ENCODE data around the gene TNC. TPM values are rescaled to one million over a fixed set of nuclear protein-coding genes. Genes with fewer than 3 reads are reported as not detected.

The TNC gene
- total and polyA plus RNA-seq, 11 donors, result 0.53 to 98.7 (median 6.9) TPM

GRCh38 chr9:115162946-115163345, 45.0 kb upstream of the TNC start:
- Histone ChIP-seq H3K9me3 (no peaks in the 10 kb centered on the region), H3K36me3 (no peaks in the 10 kb centered on the region), H3K4me3 (no peak overlapping the region), H3K27ac (no peak overlapping the region), H3K4me1 (no peaks in the 10 kb centered on the region), H3K27me3 (no peaks in the 10 kb centered on the region)
- TF ChIP-seq, protein P1, sequence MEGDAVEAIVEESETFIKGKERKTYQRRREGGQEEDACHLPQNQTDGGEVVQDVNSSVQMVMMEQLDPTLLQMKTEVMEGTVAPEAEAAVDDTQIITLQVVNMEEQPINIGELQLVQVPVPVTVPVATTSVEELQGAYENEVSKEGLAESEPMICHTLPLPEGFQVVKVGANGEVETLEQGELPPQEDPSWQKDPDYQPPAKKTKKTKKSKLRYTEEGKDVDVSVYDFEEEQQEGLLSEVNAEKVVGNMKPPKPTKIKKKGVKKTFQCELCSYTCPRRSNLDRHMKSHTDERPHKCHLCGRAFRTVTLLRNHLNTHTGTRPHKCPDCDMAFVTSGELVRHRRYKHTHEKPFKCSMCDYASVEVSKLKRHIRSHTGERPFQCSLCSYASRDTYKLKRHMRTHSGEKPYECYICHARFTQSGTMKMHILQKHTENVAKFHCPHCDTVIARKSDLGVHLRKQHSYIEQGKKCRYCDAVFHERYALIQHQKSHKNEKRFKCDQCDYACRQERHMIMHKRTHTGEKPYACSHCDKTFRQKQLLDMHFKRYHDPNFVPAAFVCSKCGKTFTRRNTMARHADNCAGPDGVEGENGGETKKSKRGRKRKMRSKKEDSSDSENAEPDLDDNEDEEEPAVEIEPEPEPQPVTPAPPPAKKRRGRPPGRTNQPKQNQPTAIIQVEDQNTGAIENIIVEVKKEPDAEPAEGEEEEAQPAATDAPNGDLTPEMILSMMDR (IDR thresholded peaks at IDR 0.05), result no peak
- no peak for TF ChIP-seq POLR2A (IDR thresholded peaks at IDR 0.05)
- DNase-seq (no peak), ATAC-seq (no peak)
- WGBS, 4 donors, result 90 to 95% (median 91%) methylated on average over 1 of the region's 1 CpG
- intact Hi-C loops (cut with DNase I), result no loop called here

- intact Hi-C loops (cut with DNase I), result no loop called here
- TF ChIP-seq POLR2A (IDR thresholded peaks at IDR 0.05), result no peak
- TF ChIP-seq, protein P1 (IDR thresholded peaks at IDR 0.05), result no peak
- Histone ChIP-seq H3K4me3 (no peak overlapping the region), H3K27ac (no peak overlapping the region), H3K27me3 (no peaks in the 10 kb centered on the region), H3K36me3 (no peaks in the 10 kb centered on the region), H3K9me3 (no peaks in the 10 kb centered on the region), H3K4me1 (no peaks in the 10 kb centered on the region)
- DNase-seq (no peak), ATAC-seq (no peak)
- WGBS, 4 donors, result 13 to 36% (median 24%) methylated on average over 1 of the region's 1 CpG
These were observed 43.5 kb upstream of the TNC start for GRCh38 chr9:115161446-115161845.

DNA sequence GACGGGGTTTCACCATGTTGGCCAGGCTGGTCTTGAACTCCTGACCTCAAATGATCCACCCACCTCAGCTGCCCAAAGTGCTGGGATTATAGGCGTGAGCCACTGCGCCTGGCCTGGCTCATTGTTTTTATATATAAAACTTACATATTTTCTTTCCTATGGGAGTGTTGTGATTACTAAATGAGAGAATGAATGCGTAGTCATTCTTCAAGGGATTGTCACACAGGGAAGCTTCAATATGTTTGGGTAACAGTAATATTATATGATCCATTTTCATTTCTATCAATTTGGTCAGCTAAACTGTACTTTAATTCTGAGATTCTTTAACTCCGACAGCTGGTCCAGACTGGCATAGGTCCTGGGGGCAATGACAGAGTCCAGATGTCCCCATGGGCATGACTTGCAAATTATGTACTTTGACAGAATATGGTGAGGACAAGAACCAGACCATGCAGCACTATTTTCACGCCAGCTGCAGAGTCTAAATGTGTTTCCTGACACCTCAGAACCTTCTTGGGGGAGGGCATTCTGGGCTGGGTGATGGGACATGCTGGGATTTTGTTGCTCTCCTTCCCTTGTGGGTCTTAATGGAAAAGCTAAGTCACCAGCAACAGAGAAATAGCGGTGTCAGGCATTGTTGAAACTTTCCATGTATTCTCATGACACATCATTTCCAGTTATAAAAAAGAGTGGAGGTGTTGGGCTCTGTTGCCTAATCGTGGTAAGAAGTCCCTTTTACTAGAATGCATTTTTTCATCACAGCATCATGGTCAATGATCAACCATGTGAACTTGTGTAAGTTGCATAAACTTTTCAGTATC, 40.9 kb upstream of the TNC start:
- Histone ChIP-seq H3K36me3 (no peaks in the 10 kb centered on the region), H3K27me3 (no peaks in the 10 kb centered on the region), H3K4me1 (no peaks in the 10 kb centered on the region), H3K4me3 (no peak overlapping the region), H3K27ac (peak overlapping the region in 1 of 12 donors; percentile 60), H3K9me3 (no peaks in the 10 kb centered on the region)
- DNase-seq (no peak), ATAC-seq (no peak)
- WGBS, 4 donors, result 61 to 72% (median 64%) methylated on average over 8 of the region's 8 CpGs
- intact Hi-C loops (cut with DNase I), result no loop called here
- TF ChIP-seq, protein P1 (IDR thresholded peaks at IDR 0.05), result no peak
- no peak for TF ChIP-seq POLR2A (IDR thresholded peaks at IDR 0.05)

GRCh38 chr9:115157245-115157674, 39.3 kb upstream of the TNC start:
- 61 to 72% (median 67%) methylated on average over 2 of the region's 2 CpGs for WGBS, 4 donors
- no peaks in the 10 kb centered on the region for H3K9me3 ChIP-seq
- intact Hi-C loops (cut with DNase I), result no loop called here
- peak in 1 of 4 donors; percentile 56 for ATAC-seq
- H3K27ac ChIP-seq, result peak overlapping the region in 1 of 12 donors; percentile 60
- H3K27me3 ChIP-seq, result no peaks in the 10 kb centered on the region
- H3K4me3 ChIP-seq, result no peak overlapping the region
- no peaks in the 10 kb centered on the region for H3K36me3 ChIP-seq
- DNase-seq, result no peak
- no peaks in the 10 kb centered on the region for H3K4me1 ChIP-seq
- no peak for TF ChIP-seq POLR2A (IDR thresholded peaks at IDR 0.05)
- TF ChIP-seq, protein P1 (IDR thresholded peaks at IDR 0.05), result no peak

All from heart left ventricle (tissue), 16 donors.